HUES64 (cell line): ENCODE data around the gene AHI1.

ENCODE experiments used
- H3K27ac ChIP-seq: 2 replicates; pipeline ENCODE4 v1.7.0; 2013; ENCODE audit warnings: low read depth, low read length, inconsistent platforms
- H3K27me3 ChIP-seq: 2 replicates; pipeline ENCODE4 v1.6.1; 2013; ENCODE audit warnings: mild to moderate bottlenecking, low read length; ENCODE audit not compliant: insufficient read depth
- H3K36me3 ChIP-seq: 2 replicates; pipeline ENCODE4 v1.6.1; 2013; ENCODE audit warnings: mild to moderate bottlenecking, low read length; ENCODE audit not compliant: insufficient read depth
- H3K4me1 ChIP-seq: 2 replicates; pipeline ENCODE4 v1.6.1; 2013; ENCODE audit warnings: mild to moderate bottlenecking, low read length, moderate library complexity; ENCODE audit not compliant: insufficient read depth
- H3K4me3 ChIP-seq: 2 replicates; pipeline ENCODE4 v1.5.1; 2013; ENCODE audit warnings: mild to moderate bottlenecking, low read length, moderate library complexity
- H3K9ac ChIP-seq: 2 replicates; pipeline ENCODE4 v1.6.1; 2013; ENCODE audit warnings: mild to moderate bottlenecking, low read depth, low read length
- H3K9me3 ChIP-seq: 2 replicates; pipeline ENCODE4 v1.6.1; 2013; ENCODE audit warnings: low read depth, low read length; ENCODE audit not compliant: insufficient read depth
- WGBS: fragments of 150-250, 120-280 bp; methylation state at CpG from one replicate; pipeline ENCODE4 v1.1.7; 2013; ENCODE audit warnings: missing lambda C conversion rate; 5-methylcytosine and 5-hydroxymethylcytosine counted together

The AHI1 gene

DNA sequence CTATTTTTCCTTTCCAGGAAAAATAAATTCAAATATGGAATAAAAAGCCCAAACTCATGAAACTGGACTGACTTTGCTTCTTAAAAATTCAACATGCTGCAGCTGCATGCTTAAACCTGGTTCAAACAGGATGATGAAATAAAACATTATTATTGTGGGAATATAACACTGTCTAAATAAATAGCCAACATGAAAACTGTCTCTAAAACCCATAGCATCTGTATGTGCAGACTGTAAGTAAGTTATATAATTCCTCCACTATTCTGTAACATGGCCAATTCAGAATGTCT, 30.4 kb upstream of the AHI1 start:
- no peak overlapping the region for H3K4me3 ChIP-seq
- H3K4me1 ChIP-seq = no peaks in the 10 kb centered on the region
- no peak overlapping the region for H3K27ac ChIP-seq
- no peak overlapping the region for H3K9ac ChIP-seq
- H3K27me3 ChIP-seq = no peaks in the 10 kb centered on the region
- H3K9me3 ChIP-seq = no peaks in the 10 kb centered on the region
- no peaks in the 10 kb centered on the region for H3K36me3 ChIP-seq

DNA sequence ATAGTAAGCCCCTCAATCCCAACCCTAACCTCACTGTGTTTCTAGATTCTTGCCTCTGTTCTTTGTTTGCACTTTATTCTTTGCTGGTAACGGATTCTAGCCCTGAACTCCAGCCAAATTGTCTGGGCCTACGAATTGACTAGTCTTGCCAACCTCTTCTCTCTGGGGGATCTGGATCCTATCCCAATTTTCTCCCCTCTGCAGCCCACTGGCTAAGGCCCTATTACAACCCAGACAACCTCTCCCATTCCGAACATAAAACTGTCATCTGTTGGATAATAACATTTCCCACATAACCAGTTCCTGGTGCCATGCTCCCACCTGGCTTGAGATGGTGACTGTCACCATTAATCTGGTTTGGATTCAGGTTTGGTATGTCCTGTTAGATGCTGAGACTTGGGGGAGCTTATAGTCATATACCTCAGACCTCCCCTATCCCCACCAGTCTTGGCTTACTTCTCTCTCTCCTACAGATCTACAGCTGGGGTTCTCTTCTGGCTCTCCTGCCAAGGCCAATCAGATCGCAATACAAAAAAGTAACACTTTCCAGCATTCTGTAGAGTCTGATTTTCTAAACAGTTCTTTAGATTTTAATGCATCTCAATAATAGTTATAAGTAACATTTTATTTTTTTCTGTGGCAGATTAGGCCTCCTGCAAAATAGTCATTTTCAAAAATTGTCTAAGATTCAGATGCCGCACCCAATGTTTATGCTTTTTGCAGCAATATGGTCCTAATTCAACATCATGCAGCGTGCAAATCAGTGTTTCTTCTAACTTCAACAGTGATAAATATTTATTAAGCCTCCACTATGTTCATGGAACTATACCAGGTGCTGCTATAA, 29.8 kb upstream of the AHI1 start:
- H3K4me3 ChIP-seq = no peak overlapping the region
- no peak overlapping the region for H3K27ac ChIP-seq
- no peaks in the 10 kb centered on the region for H3K27me3 ChIP-seq
- no peaks in the 10 kb centered on the region for H3K4me1 ChIP-seq
- no peak overlapping the region for H3K9ac ChIP-seq
- H3K9me3 ChIP-seq = no peaks in the 10 kb centered on the region
- WGBS = 93% methylated on average over 6 of the region's 6 CpGs
- H3K36me3 ChIP-seq = no peaks in the 10 kb centered on the region

DNA sequence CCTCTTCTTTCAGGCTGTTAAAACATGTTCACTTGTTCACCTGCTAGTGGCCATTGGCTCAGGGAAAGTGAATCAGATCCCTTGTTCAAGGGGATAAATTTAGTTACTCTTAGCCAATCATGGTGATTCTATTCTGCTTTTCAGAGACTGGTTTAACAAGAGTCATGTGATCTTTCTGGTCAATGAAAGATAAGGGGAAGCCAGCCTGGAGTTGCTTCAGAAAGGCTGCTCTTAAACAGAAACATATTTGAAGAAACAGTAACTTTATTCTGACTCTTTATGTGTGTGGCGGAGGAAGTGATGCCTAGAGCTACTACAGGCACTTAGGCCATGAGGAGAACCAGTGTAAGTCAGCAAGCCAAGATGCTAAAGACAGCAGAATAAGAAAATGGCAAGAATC, 28.1 kb upstream of the AHI1 start:
- 94% methylated on average over 1 of the region's 1 CpG for WGBS
- Histone ChIP-seq H3K9me3 (no peaks in the 10 kb centered on the region), H3K36me3 (no peaks in the 10 kb centered on the region), H3K27ac (no peak overlapping the region), H3K4me3 (no peak overlapping the region), H3K9ac (no peak overlapping the region), H3K4me1 (no peaks in the 10 kb centered on the region), H3K27me3 (no peaks in the 10 kb centered on the region)

DNA sequence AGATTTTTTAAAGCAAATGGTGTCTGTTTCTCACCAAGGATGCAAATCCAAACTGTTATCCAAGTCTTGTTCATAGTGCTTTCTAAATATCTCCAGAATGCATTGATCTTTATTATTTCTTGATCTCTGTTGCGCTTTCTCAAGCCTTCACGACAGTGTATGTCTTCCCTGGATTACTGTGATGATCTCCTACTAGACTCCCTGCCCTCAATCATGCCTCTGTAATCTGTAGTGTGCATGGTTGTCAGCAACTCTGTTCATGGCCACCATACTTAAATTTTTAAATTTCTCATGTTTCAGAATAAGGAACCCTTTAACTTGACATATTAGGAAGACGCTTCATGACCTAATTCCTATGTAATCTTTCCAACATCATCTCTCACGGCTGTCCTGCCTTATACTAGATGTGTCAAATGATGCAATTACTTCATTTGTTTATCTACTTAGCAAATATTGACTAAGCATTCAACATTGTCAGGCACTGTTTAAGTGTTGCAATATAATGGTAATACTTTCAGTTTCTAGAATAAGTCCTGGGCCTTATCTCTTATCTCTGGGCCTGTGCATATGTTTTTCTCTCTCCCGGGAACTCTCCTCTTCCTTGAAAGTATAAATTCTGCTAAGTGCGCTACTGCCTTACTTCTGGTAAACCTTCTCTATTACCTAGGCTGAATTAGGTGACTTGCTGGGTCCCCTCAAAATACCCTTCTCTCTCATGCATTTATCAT, 25.6 kb upstream of the AHI1 start:
- Histone ChIP-seq H3K27ac (no peak overlapping the region), H3K9ac (no peak overlapping the region), H3K9me3 (no peaks in the 10 kb centered on the region), H3K27me3 (no peaks in the 10 kb centered on the region), H3K4me3 (no peak overlapping the region), H3K36me3 (no peaks in the 10 kb centered on the region), H3K4me1 (no peaks in the 10 kb centered on the region)
- 94% methylated on average over 6 of the region's 6 CpGs for WGBS

DNA sequence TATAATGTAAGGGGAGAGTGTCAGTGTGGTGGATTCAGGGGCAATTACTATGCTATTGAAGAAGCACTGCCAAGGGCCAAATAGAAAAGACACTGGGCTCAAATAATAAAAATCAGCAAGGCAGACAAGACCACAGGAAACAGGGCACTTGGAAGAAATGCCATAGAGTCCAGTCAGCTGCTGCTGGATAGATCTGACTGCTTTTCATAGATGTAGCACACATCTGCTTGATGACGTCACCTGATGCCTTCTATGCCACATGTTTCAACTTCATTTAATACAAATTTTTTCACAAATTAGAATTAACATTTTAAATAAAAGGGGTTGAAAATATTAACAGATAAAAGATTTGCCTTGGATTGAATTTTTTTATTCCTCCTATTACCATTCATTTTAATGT, 23.9 kb upstream of the AHI1 start:
- Histone ChIP-seq H3K36me3 (no peaks in the 10 kb centered on the region), H3K27ac (no peak overlapping the region), H3K4me3 (no peak overlapping the region), H3K27me3 (no peaks in the 10 kb centered on the region), H3K4me1 (no peaks in the 10 kb centered on the region), H3K9me3 (no peaks in the 10 kb centered on the region), H3K9ac (no peak overlapping the region)
- 96% methylated on average over 1 of the region's 1 CpG for WGBS

DNA sequence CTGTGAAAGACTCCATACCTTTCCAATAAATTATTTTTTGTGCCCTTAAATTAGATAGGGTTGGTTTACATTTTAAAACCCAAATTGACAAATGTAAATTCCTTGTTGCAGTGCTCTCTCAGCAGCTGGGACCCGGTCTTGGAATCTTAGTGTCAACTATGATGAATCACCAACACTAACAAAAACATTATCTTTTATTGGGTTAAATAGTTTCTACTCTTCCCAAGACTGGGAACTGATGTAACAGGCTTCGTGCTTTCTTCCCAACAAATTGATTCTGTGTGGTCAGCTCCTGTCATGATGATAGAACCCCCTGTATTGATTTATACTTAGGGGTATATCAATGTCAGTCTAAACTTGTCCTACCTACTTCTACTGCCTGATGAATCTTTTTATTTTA, 23.2 kb upstream of the AHI1 start:
- 70% methylated on average over 2 of the region's 2 CpGs for WGBS
- Histone ChIP-seq H3K27ac (no peak overlapping the region), H3K27me3 (no peaks in the 10 kb centered on the region), H3K9me3 (no peaks in the 10 kb centered on the region), H3K9ac (no peak overlapping the region), H3K4me1 (no peaks in the 10 kb centered on the region), H3K36me3 (no peaks in the 10 kb centered on the region), H3K4me3 (no peak overlapping the region)

DNA sequence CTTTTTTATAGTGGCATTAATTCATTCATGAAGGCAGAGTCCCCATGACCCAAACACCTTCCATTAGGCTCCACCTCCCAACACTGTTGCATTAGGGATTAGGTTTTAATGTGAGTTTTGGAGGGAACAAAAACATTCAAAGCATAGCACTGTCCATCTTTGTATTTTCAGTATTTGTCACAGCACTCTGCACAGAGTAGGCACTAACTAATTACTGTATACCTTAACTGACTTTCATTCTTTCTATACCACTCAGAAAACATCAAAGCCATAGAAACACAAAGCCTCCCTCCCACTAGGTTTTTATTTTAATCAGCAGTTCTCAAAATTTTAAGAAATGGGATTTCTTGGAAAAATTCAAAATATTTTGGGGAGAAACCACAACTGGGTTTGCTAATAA, 21.8 kb upstream of the AHI1 start:
- Histone ChIP-seq H3K9ac (no peak overlapping the region), H3K36me3 (no peaks in the 10 kb centered on the region), H3K27me3 (no peaks in the 10 kb centered on the region), H3K9me3 (no peaks in the 10 kb centered on the region), H3K27ac (no peak overlapping the region), H3K4me3 (no peak overlapping the region), H3K4me1 (no peaks in the 10 kb centered on the region)

DNA sequence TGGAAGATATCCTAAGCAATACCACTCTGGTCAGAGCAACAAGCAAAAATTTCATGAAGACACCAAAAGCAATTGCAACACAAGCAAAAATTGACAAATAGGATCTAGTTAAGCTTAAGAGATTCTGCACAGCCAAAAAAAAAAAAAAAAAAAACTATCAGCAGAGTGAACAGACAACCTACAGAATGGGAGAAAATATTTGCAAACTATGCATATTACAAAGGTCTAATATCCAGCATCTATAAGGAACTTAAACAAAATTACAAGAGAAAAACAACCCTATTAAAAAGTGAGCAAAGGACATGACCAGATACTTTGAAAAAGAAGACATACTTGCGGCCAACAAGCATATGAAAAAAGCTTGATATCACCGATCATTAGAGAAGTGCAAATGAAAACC, 20.0 kb upstream of the AHI1 start:
- Histone ChIP-seq H3K9ac (no peak overlapping the region), H3K4me3 (no peak overlapping the region), H3K27me3 (no peaks in the 10 kb centered on the region), H3K27ac (no peak overlapping the region), H3K36me3 (no peaks in the 10 kb centered on the region), H3K4me1 (no peaks in the 10 kb centered on the region), H3K9me3 (no peaks in the 10 kb centered on the region)
- 94% methylated on average over 2 of the region's 2 CpGs for WGBS

DNA sequence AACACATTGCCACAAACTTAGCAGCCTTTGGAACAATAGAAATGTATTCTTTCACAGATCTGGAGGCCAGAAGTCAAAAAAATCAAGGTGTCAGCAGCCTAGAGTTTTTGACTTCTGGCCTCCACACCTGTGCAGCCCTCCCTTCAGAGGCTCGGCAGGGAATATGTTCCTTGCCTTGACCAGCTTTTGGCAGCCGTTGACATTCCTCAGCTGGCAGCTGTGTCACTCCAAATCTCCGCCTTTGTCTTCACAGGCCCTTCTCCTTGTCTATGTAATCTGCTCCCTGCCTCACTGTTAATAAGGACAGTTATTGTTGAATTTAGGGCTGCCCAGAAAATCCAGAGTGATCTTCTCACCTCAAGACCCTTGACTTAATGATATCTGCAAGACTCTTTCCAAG, 17.2 kb upstream of the AHI1 start:
- H3K36me3 ChIP-seq = no peaks in the 10 kb centered on the region
- WGBS = 82% methylated on average over 3 of the region's 3 CpGs
- H3K4me3 ChIP-seq = no peak overlapping the region
- no peak overlapping the region for H3K27ac ChIP-seq
- H3K9me3 ChIP-seq = no peaks in the 10 kb centered on the region
- H3K27me3 ChIP-seq = no peaks in the 10 kb centered on the region
- no peaks in the 10 kb centered on the region for H3K4me1 ChIP-seq
- H3K9ac ChIP-seq = no peak overlapping the region

DNA sequence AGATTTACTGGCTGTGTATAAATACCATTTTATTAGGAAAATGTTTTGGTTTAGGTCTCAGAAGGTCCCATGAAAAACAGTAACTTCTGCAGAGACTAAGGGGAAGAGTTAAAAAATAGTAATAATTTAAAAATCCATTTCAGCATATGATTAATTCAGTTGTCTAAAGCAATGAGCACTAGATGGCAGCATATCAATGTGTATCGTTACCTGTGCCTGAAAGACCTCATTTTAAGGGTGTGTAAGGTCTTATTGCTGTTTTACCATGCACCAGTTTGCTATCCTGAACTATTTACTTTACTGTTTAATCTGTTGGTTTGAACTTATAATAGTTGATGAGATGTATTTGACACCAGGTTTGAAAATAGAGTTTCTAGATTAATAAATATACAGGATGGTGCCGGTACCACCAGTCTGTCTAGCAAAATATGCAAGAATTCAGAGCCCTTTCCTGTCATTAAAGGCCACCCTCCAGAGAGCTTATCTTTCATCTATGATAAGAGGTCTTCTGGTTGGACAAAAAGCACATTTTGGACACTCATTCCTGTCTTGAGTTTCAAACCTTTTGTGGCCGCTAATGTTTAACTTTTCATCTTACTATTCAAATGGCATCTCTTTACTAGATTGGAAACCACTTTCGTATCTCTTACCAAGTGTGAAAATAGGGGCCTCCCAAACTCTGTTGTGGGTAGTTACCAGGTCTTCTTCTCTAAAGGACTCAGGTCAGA, 8.9 kb upstream of the AHI1 start:
- H3K9ac ChIP-seq = no peak overlapping the region
- peaks cover 20% of the 10 kb centered on the region for H3K4me1 ChIP-seq
- H3K27me3 ChIP-seq = no peaks in the 10 kb centered on the region
- WGBS = 88% methylated on average over 4 of the region's 4 CpGs
- H3K9me3 ChIP-seq = no peaks in the 10 kb centered on the region
- no peak overlapping the region for H3K27ac ChIP-seq
- H3K4me3 ChIP-seq = no peak overlapping the region
- H3K36me3 ChIP-seq = no peaks in the 10 kb centered on the region

DNA sequence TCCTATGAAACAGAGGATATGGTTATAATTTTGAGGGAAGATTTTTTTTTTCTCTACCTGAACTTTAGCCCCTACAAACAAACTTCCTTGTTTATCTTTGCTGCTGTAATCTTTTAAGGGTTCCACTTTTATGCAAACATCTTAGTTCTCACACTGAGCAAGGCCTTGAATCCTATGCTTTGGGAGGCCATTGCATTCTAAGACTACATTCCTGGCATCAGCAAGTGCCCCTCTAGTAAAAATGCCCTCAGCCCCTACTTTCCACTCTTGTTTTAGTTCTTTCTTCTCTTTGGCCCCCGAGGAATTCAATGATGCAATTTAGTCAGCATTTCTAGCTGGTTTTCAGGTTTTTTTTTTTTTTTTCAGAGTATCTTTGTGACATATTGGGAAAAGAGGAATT, 8.1 kb upstream of the AHI1 start:
- Histone ChIP-seq H3K27ac (peak overlapping the region; percentile 28; the same call in 1 of the 2 replicates), H3K4me1 (peaks cover 20% of the 10 kb centered on the region), H3K4me3 (no peak overlapping the region), H3K9ac (no peak overlapping the region), H3K36me3 (no peaks in the 10 kb centered on the region), H3K9me3 (no peaks in the 10 kb centered on the region), H3K27me3 (no peaks in the 10 kb centered on the region)
- WGBS = 73% methylated on average over 1 of the region's 1 CpG
